ENCODE measurements around the gene ANKRD11. TPM values are rescaled to one million over a fixed set of nuclear protein-coding genes. Genes with fewer than 3 reads are reported as not detected.

Gene ANKRD11
- total and polyA plus RNA-seq, 7 experiments from 2014 or later: 8.7 to 254 (median 239) TPM

DNA sequence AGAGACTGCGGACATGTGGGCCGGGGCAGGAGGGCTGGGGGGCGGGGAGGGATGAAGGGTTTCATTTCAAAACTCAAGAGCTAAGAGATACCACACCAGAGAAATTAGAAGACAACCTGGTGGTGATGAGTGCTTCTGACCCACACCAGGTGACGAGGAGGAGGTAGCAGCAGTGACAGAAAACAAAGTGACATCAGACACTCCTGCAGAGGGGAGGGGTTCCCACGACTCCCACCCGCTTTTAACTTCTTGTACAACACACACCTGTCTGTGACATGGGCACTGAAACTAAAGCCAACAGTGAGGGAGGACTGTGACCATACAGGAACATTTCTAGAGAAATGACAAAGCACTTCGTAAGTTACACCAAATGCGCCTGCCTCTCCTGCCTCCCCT, 112.9 kb downstream of the ANKRD11 start:
- Histone ChIP-seq H3K4me1 (ENCODE audit: control insufficient read depth in 2 of 2, insufficient read depth in 2 of 2, low read length in 2 of 2) (peaks cover 28 to 29% of the 10 kb centered on the region in 2 donors), H3K27me3 (ENCODE audit: control insufficient read depth in 2 of 2, insufficient read depth in 2 of 2, low read length in 2 of 2) (no peaks in the 10 kb centered on the region), H3K27ac (ENCODE audit: low read depth, low read length) (no peak overlapping the region), H3K9me3 (ENCODE audit: control insufficient read depth in 2 of 3, low read length in 3 of 3) (no peaks in the 10 kb centered on the region), H3K36me3 (ENCODE audit: control insufficient read depth in 2 of 3, insufficient read depth in 3 of 3, low read length in 3 of 3) (no peaks in the 10 kb centered on the region), H3K4me3 (ENCODE audit: low read length) (no peak overlapping the region)
- H3K4me1 Mint-ChIP-seq: peaks cover 49 to 96% (median 86%) of the 10 kb centered on the region in 7 donors
- H3K27ac Mint-ChIP-seq: peak overlapping the region; percentile 25 to 75 (median 63)
- ChIA-PET CTCF (no interaction called here), POLR2A (interaction anchor here (0.6 to 1.0 kb wide), 2 partner anchors 13 to 25 kb away, joined by 3 to 5 read pairs; no protein-coding TSS in a partner anchor)
- H3K36me3 Mint-ChIP-seq: peaks cover 4 to 32% (median 17%) of the 10 kb centered on the region in 5 donors
- intact Hi-C loops (cut with micrococcal nuclease): no loop called here
- ATAC-seq (no peak), DNase-seq (no peak)
- no peaks in the 10 kb centered on the region for H3K27me3 Mint-ChIP-seq
- peaks cover 0 to 11% (median 0%) of the 10 kb centered on the region in 11 donors for H3K9me3 Mint-ChIP-seq
- H3K4me3 Mint-ChIP-seq: peak overlapping the region in 5 of 10 donors; percentile 6 to 55 (median 48)

DNA sequence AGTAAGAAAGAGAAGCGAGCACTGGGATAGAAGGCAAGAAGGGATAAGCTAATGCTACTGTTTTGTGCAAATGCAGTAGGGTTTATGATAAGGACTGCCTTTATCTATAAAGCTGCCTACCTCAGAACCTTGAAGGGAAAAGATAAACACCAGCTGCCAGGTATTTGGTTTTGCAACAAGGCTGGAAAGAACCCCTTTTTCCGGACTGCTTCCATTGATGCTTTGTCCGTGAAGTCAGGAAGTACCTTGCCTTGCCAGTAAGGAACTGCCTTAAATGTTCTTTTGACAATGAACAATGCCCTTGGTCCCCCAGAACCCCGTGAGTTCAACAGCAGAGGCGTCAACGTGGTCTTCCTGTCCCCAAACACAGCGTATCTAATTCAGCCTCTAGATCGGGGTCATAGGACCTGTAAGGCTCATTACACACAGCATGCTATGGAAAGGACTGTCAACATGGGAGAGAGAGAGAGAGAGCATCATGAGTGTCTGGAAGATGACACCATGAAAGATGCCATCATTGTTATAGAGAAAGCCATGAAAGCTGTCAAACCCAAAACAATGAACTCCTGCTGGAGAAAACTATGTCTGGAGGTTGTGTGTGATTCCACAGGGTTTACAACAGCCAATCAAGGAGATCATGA, 113.4 kb downstream of the ANKRD11 start:
- Mint-ChIP-seq H3K4me1 (peaks cover 51 to 94% (median 85%) of the 10 kb centered on the region in 7 donors), H3K36me3 (peaks cover 4 to 35% (median 17%) of the 10 kb centered on the region in 5 donors), H3K9me3 (peaks cover 0 to 11% (median 0%) of the 10 kb centered on the region in 11 donors), H3K27me3 (no peaks in the 10 kb centered on the region), H3K4me3 (peak overlapping the region in 7 of 10 donors; percentile 4 to 55 (median 22)), H3K27ac (peak overlapping the region in 8 of 9 donors; percentile 2 to 74 (median 58))
- Histone ChIP-seq H3K4me3 (ENCODE audit: low read length) (no peak overlapping the region), H3K27me3 (ENCODE audit: control insufficient read depth in 2 of 2, insufficient read depth in 2 of 2, low read length in 2 of 2) (no peaks in the 10 kb centered on the region), H3K4me1 (ENCODE audit: control insufficient read depth in 2 of 2, insufficient read depth in 2 of 2, low read length in 2 of 2) (peaks cover 27 to 29% of the 10 kb centered on the region in 2 donors), H3K9me3 (ENCODE audit: control insufficient read depth in 2 of 3, low read length in 3 of 3) (no peaks in the 10 kb centered on the region), H3K27ac (ENCODE audit: low read depth, low read length) (no peak overlapping the region), H3K36me3 (ENCODE audit: control insufficient read depth in 2 of 3, insufficient read depth in 3 of 3, low read length in 3 of 3) (peaks cover 0 to 3% (median 0%) of the 10 kb centered on the region in 3 experiments)
- DNase-seq (no peak), ATAC-seq (no peak)
- intact Hi-C loops (cut with micrococcal nuclease): no loop called here
- ChIA-PET CTCF (no interaction called here), POLR2A (interaction anchor here (0.6 kb wide), 1 partner anchor 13 kb away, joined by 3 read pairs; no protein-coding TSS in a partner anchor)

DNA sequence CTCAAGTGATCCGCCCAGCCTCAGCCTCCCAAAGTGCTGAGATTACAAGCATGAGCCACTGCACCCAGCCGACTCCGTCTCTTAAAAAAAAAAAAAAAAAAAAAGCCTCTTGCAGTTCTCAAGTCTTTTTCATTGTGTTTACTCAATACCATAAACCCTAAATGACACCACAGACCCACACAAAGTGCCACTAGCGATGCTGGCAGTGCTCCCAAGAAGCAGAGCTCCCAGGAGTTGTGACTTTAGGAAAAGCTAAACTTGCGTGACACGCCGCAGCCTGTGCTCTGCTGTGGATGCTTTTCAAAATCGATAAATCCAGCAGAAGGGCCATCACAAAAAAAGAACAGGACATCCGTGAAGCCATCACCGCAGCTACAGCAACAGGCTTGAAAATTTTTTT, 114.7 kb downstream of the ANKRD11 start:
- Histone ChIP-seq H3K4me1 (ENCODE audit: control insufficient read depth in 2 of 2, insufficient read depth in 2 of 2, low read length in 2 of 2) (peaks cover 24 to 28% of the 10 kb centered on the region in 2 donors), H3K36me3 (ENCODE audit: control insufficient read depth in 2 of 3, insufficient read depth in 3 of 3, low read length in 3 of 3) (peaks cover 0 to 16% (median 0%) of the 10 kb centered on the region in 3 experiments), H3K27ac (ENCODE audit: low read depth, low read length) (no peak overlapping the region), H3K4me3 (ENCODE audit: low read length) (no peak overlapping the region), H3K27me3 (ENCODE audit: control insufficient read depth in 2 of 2, insufficient read depth in 2 of 2, low read length in 2 of 2) (no peaks in the 10 kb centered on the region), H3K9me3 (ENCODE audit: control insufficient read depth in 2 of 3, low read length in 3 of 3) (no peaks in the 10 kb centered on the region)
- Mint-ChIP-seq H3K4me3 (peak overlapping the region in 5 of 10 donors; percentile 17 to 55 (median 25)), H3K27ac (peak overlapping the region in 1 of 9 donors; percentile 5), H3K4me1 (peaks cover 49 to 94% (median 84%) of the 10 kb centered on the region in 7 donors), H3K36me3 (peaks cover 4 to 43% (median 17%) of the 10 kb centered on the region in 5 donors), H3K9me3 (peaks cover 0 to 11% (median 0%) of the 10 kb centered on the region in 11 donors), H3K27me3 (no peaks in the 10 kb centered on the region)
- intact Hi-C loops (cut with micrococcal nuclease): no loop called here
- ChIA-PET CTCF (no interaction called here), POLR2A (interaction anchor here (0.6 kb wide), 1 partner anchor 32 kb away, joined by 6 read pairs; no protein-coding TSS in a partner anchor)
- ATAC-seq (no peak), DNase-seq (no peak)

DNA sequence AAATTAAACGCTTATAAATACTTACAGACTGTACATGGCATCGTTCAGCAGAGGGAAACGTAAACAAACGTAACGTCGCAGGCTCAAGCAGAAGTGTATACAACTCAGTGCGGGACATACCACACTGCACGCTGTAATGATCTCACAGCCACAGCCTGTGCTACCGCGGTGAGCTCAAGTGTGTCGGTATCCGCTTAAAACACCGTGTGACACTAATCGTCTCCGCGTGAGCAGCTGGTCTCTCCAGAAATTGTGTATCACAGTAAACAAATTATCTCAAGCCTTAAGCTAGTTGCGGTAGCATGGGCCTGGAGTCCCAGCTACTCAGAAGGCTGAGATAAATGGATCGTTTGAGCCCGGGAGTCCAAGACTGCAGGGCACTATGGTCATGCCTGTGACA, 115.3 kb downstream of the ANKRD11 start:
- no peaks in the 10 kb centered on the region for H3K9me3 ChIP-seq (ENCODE audit: control insufficient read depth in 2 of 3, low read length in 3 of 3)
- peak; percentile 51 for ATAC-seq
- Mint-ChIP-seq H3K27ac (peak overlapping the region in 1 of 9 donors; percentile 88), H3K36me3 (peaks cover 4 to 40% (median 17%) of the 10 kb centered on the region in 5 donors), H3K4me3 (peak overlapping the region in 1 of 10 donors; percentile 37), H3K27me3 (no peaks in the 10 kb centered on the region), H3K4me1 (peaks cover 43 to 94% (median 84%) of the 10 kb centered on the region in 7 donors), H3K9me3 (peaks cover 0 to 11% (median 0%) of the 10 kb centered on the region in 11 donors)
- peaks cover 27 to 28% of the 10 kb centered on the region in 2 donors for H3K4me1 ChIP-seq (ENCODE audit: control insufficient read depth in 2 of 2, insufficient read depth in 2 of 2, low read length in 2 of 2)
- H3K4me3 ChIP-seq (ENCODE audit: low read length): no peak overlapping the region
- intact Hi-C loops (cut with micrococcal nuclease): no loop called here
- H3K27ac ChIP-seq (ENCODE audit: low read depth, low read length): no peak overlapping the region
- CTCF ChIA-PET: no interaction called here
- DNase-seq: no peak
- H3K27me3 ChIP-seq (ENCODE audit: control insufficient read depth in 2 of 2, insufficient read depth in 2 of 2, low read length in 2 of 2): no peaks in the 10 kb centered on the region
- POLR2A ChIA-PET: interaction anchor here (0.9 to 1.9 kb wide), 3 partner anchors 11 to 14 kb away, joined by 3 to 6 read pairs (median 3); no protein-coding TSS in a partner anchor
- peaks cover 0 to 22% (median 0%) of the 10 kb centered on the region in 3 experiments for H3K36me3 ChIP-seq (ENCODE audit: control insufficient read depth in 2 of 3, insufficient read depth in 3 of 3, low read length in 3 of 3)

DNA sequence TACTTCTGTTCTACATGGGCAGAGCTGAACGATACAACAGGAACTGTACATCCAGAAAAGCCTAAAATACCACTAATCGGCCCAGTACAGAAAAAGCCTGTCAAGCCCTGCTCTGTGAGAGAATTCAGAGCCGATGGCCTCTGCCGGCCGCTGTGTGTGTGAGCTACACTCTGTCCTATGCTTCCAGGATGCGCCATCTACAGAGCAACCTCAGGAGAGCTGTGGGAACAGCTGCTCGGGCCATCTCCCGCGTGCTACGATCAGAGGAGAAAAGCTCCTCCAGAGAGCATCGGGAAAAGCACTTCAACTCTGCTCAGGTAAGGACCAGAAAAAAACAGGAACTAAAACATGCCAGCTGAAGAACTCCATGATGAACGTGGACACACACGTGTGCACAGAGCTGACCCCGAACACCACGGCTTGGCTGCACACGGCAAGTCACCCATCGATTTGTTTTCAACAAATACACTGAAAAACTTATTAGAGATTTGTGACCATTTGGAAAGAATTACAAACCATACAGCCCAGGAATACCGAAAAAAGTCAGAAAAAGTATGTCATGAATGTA, 115.9 kb downstream of the ANKRD11 start:
- Mint-ChIP-seq H3K4me3 (peak overlapping the region in 4 of 10 donors; percentile 27 to 42 (median 34)), H3K9me3 (peaks cover 0 to 11% (median 0%) of the 10 kb centered on the region in 11 donors), H3K27me3 (no peaks in the 10 kb centered on the region), H3K4me1 (peaks cover 43 to 94% (median 84%) of the 10 kb centered on the region in 7 donors), H3K27ac (peak overlapping the region in 3 of 9 donors; percentile 6 to 88 (median 71)), H3K36me3 (peaks cover 4 to 38% (median 17%) of the 10 kb centered on the region in 5 donors)
- Histone ChIP-seq H3K27me3 (ENCODE audit: control insufficient read depth in 2 of 2, insufficient read depth in 2 of 2, low read length in 2 of 2) (no peaks in the 10 kb centered on the region), H3K4me3 (ENCODE audit: low read length) (no peak overlapping the region), H3K4me1 (ENCODE audit: control insufficient read depth in 2 of 2, insufficient read depth in 2 of 2, low read length in 2 of 2) (peaks cover 28 to 29% of the 10 kb centered on the region in 2 donors), H3K36me3 (ENCODE audit: control insufficient read depth in 2 of 3, insufficient read depth in 3 of 3, low read length in 3 of 3) (peaks cover 0 to 26% (median 0%) of the 10 kb centered on the region in 3 experiments), H3K27ac (ENCODE audit: low read depth, low read length) (no peak overlapping the region), H3K9me3 (ENCODE audit: control insufficient read depth in 2 of 3, low read length in 3 of 3) (no peaks in the 10 kb centered on the region)
- CTCF ChIA-PET: no interaction called here
- intact Hi-C loops (cut with micrococcal nuclease): no loop called here
- POLR2A ChIA-PET: interaction anchor here (0.9 to 1.9 kb wide), 3 partner anchors 11 to 14 kb away, joined by 3 to 6 read pairs (median 3); no protein-coding TSS in a partner anchor
- no peak for DNase-seq
- ATAC-seq: no peak

DNA sequence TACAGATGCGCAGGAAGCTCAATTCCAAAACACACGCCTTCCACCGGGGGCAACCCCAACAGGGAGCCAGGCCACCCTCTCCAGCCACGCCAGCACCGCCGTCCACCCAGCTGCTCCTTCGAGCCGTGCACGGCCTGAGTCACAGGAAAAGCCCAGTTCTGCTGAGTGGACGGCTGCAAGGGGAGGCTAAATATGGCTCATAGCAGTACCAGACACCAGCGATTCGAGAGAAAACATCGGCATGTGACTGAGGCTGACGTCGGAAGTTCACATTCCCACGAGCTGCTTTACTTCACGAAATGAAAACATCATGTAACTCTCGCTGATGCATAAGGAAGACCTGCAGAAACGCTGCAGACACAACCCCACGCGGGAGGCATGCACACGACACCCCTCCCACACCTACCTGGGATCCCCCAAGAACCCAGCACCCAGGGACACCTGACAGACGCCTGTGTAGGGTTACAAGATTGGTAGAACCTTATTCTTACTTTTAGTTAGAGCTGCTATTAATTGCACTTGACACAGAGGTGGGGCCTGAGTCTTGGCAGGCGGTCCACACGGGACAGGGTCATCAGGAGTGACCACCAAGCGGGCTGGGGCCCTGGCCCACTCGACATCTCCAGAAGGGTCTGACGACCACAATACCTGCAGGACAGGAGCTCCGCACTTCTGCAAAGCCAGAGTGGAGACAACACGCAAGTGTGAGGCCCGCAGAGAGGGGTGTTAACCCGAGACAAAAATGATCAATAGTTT, 116.8 kb downstream of the ANKRD11 start:
- Mint-ChIP-seq H3K4me1 (peaks cover 48 to 96% (median 87%) of the 10 kb centered on the region in 7 donors), H3K27ac (peak overlapping the region in 1 of 9 donors; percentile 12), H3K9me3 (peaks cover 0 to 11% (median 0%) of the 10 kb centered on the region in 11 donors), H3K27me3 (no peaks in the 10 kb centered on the region), H3K4me3 (no peak overlapping the region), H3K36me3 (peaks cover 4 to 38% (median 17%) of the 10 kb centered on the region in 5 donors)
- no peak for DNase-seq
- no peak overlapping the region for H3K27ac ChIP-seq (ENCODE audit: low read depth, low read length)
- POLR2A ChIA-PET: interaction anchor here (1.1 to 1.9 kb wide), 2 partner anchors 10 to 13 kb away, joined by 3 to 6 read pairs; no protein-coding TSS in a partner anchor
- no peak overlapping the region for H3K4me3 ChIP-seq (ENCODE audit: low read length)
- intact Hi-C loops (cut with micrococcal nuclease): no loop called here
- H3K27me3 ChIP-seq (ENCODE audit: control insufficient read depth in 2 of 2, insufficient read depth in 2 of 2, low read length in 2 of 2): no peaks in the 10 kb centered on the region
- peaks cover 31 to 33% of the 10 kb centered on the region in 2 donors for H3K4me1 ChIP-seq (ENCODE audit: control insufficient read depth in 2 of 2, insufficient read depth in 2 of 2, low read length in 2 of 2)
- H3K9me3 ChIP-seq (ENCODE audit: control insufficient read depth in 2 of 3, low read length in 3 of 3): no peaks in the 10 kb centered on the region
- H3K36me3 ChIP-seq (ENCODE audit: control insufficient read depth in 2 of 3, insufficient read depth in 3 of 3, low read length in 3 of 3): peaks cover 0 to 28% (median 0%) of the 10 kb centered on the region in 3 experiments
- no peak for ATAC-seq
- CTCF ChIA-PET: no interaction called here

Data from naive thymus-derived CD4-positive, alpha-beta T cell (primary cell).